NCI-H524 treated with DMSO at 0.1 percent for 48 hours (cell line): ENCODE data around the gene CCDC30.

Source experiments
- DNase-seq: peaks from one replicate; lab custom pipeline; 2025; lab: John Stamatoyannopoulos, UW

The CCDC30 gene

DNA sequence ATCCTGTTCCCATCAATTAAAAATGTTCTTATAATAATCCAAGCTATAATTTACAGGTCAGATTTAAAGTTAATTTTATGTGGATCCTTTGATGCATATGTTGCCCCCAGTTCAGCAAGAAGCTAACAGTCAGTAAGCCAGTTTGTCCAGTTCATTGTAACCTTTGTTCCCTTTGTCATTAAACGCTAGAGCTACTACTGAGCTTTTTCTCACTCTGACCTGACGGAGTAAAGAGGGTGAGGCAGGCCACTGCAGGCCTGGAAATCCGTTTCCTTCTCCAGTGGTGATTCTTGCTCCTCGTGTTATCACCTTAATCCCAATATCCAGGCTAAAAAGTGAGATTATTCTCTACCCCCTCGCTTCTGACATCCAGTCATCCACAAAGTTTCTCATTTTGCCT, 229.4 kb downstream of the CCDC30 start:
- no peak for DNase-seq

DNA sequence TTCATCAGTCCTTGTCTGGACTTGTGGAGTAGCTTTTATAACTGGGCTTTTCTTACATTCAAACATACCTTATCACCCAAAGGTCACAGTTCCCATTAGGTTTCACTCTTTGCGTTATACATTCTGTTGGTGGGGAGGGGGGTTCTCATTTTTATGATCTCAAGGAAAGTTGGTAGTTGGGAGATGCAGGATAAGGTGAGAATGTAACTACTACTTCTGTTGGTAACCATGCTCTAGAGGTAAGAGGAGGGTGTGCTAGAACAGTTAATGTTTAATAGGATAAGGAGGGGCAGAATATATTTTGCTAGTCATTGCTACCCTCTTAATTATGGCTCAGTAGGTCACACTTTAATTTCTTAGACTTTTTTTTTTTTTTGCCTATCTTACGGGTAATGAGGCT, 229.8 kb downstream of the CCDC30 start:
- DNase-seq: no peak

DNA sequence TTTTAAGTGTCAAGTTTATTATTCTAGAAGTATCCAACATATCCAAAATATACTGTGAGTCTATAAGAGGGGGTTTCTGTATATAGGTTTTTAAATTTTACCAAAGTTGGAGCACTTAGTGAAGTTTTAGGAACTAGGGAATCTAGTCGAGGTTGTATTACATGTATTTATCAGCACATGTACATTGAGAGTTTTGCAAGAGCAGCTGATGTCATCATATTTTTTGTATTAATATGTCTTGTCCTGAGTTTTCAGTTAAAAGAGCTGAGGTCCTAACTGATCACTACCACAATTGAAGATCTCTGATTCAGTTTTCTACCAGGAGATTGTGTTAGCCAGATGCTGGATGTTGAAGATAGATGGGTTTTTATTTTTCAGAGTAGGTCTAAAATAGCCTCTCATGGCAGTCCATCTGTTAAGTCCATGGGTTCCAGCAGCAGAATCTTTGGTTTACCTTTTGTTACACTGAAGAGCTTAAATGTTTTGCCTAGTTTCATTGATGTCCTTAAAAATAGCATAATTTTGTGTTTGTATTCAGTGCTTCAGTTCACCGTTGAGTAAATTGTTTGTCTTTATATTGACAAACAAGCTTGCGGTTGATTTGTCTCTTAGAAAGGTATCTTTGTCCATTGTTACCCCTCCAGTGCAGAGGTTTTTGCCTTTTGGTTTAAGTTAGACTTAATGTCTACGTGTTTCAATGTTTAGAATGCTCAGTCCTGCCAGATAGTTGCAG, 235.2 kb downstream of the CCDC30 start:
- DNase-seq: no peak

DNA sequence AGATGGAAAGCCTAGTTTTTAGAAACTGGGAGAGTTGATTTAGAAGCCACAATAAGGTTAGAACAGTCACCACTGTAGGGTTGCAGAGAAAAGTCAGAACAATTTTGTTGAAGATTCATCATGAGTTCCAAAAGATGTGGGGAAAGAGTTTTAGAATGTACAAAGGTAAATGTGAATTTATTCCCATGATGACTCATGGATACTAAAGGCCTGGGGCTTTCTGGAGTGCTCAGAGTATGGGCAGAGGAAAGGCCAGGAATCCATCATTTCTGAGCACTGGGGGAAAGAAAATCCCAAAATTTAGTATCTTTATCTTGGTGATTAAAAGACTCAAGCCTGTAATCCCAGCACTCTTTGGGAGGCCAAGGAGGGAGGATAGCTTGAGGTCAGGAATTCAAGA, 236.9 kb downstream of the CCDC30 start:
- no peak for DNase-seq

DNA sequence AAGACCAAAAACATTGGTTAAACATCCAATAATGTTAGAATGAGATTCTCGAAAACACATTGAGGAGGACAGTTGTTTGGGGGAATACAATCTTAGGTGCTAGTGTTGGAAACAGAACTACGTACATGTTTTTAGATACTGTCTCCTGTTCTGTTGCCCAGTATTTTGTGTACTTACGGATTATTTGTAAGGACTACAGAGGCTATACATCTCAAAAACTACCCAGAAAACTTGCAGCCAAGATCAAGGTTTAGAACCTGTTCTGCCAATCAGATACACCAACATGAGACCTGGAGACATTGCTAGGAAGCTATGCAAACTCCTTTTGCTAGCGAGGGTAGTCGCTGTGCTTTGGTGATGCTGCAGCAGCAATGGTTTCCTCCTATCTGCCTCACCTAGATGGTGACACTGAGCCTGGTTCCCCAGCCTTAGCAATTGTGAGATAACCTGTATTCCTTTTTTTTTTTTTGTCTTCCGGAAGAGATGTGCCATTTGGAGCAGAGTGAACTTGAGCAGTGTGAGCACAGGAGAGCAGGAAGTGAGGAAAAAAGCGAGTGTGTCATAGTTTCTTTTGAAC, 240.9 kb downstream of the CCDC30 start:
- DNase-seq: no peak
